Measurements from ENCODE around the gene TSPAN33. TPM values are rescaled to one million over a fixed set of nuclear protein-coding genes. Genes with fewer than 3 reads are reported as not detected.

The TSPAN33 gene
- 41.7 TPM for total RNA-seq

- peak in 1 of 3 donors; percentile 52 for DNase-seq (ENCODE audit: low read depth in 2 of 3, low spot score in 2 of 3)
Observed at GRCh38 chr7:129144095-129144833, at the start of gene TSPAN33. Gene TSPAN33 (plus strand): TSS chr7:129144707. CDS start chr7:129144981, 274 bp downstream.

- DNase-seq (ENCODE audit: low read depth in 2 of 3, low spot score in 2 of 3), result no peak
Observed at GRCh38 chr7:129095258-129095657, 49.2 kb upstream of the TSPAN33 start.

GRCh38 chr7:129098409-129099084 is 46.0 kb upstream of the TSPAN33 start:
- no peak for DNase-seq (ENCODE audit: low read depth in 2 of 3, low spot score in 2 of 3)

DNA sequence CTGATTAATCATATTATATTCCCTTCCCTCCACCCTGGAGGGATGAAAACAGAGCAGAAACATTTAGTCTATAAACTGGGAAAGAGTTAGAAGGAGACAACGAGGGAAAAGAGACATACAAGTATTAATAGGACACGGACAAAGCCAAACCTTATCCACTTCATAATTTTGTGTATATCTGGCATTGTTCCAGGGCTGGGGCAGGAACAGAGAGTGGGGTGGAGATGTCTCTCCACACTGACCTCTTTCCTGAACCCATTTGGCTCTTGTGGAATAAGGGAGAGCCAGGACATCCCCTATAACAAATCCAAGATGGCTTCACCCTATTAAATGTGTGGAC is 43.7 kb upstream of the TSPAN33 start:
- DNase-seq (ENCODE audit: low read depth in 2 of 3, low spot score in 2 of 3), result no peak

DNA sequence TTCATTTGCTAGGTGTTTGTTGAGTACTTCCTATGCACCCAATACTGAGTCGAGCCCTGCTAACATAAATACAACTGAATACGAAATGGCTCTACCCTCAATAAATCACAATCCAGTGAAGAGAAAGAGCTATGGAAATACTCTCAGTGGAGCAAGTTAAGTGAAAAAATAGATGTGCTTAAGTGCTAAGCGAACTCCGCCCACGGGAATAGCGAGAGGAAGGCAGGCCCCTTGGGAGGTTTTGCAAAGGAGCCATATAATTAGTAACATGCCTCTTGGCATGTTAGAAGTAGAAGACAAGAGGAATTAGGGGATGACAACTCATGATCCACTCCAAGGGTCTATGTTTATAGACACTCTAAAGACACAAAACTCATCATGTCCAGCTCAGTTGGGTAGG is 42.8 kb upstream of the TSPAN33 start:
- no peak for DNase-seq (ENCODE audit: low read depth in 2 of 3, low spot score in 2 of 3)

DNA sequence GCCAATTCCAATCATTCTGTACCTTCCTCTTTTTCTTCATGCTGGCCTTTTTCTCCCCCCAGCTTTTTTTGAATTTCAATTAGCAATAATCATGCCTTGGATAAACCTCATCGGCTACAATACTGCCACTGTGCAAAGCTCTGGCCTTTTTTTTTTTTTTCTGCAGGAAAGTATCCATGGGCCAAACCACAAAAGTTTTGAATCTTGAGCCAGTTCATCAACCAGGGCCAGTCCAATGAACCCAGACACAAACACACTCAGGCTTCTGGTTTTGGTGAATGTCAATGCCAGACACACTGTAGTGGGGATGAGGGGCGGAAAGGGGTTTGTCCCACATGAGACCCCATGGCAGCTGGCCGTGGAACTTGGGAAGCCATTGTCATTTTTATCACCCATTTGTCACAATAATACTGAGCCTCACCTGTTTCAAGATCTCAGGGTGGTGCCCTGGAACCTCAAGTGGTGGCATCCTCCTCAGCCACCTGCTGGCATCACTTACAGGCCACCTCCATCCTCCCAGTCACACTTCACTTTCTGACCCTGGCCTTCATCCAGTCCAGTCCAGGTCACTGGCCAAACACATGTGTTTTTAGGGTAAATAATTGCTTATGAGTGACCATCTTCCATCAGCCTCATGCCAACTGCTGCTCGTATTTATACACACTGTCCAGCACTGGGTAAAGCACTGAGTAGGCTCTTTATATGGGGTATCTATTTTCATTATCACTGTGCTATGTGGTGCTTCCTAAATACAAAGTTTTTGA is 40.8 kb upstream of the TSPAN33 start:
- DNase-seq (ENCODE audit: low read depth in 2 of 3, low spot score in 2 of 3), result no peak

- DNase-seq (ENCODE audit: low read depth in 2 of 3, low spot score in 2 of 3), result no peak
Observed at GRCh38 chr7:129108581-129108980, 35.9 kb upstream of the TSPAN33 start.

DNA sequence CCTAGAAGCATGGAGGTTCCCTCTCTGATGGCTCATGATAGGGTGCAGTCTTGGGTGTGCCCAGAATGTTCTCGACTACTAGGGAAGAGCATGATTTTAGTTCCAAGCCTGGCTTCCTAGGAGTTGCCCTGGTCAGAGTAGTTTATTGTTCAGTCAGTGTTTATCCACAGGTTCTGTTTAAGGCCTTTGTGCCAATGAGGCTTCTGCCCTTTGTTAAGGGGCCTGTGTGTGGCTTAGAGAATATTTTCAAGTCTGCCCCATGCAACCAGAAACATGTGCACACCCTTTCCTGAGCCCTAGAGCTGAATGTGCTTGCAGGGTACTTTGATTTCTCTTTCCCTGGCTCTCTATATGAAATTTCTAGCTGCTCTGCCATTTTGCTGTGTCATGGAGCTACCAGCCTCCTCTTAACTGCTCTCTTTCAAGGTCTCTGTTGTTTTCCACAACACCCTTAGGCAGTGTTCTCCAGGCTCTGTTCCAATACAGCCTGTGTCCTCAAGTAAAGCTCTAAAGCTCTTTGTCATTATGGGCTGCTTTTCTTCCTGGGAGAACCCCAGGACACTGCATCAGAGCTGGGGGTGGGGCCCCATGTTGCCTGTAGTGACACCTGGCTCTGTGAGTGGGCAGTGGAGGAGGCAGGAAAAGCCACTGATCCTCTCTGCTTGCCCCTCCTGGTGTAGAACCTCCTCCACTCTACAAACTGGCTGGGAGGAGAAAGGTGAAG is 34.1 kb upstream of the TSPAN33 start:
- peak in 1 of 3 donors; percentile 31 for DNase-seq (ENCODE audit: low read depth in 2 of 3, low spot score in 2 of 3)

GRCh38 chr7:129110982-129111376 is 33.5 kb upstream of the TSPAN33 start:
- DNase-seq (ENCODE audit: low read depth in 2 of 3, low spot score in 2 of 3), result no peak

- no peak for DNase-seq (ENCODE audit: low read depth in 2 of 3, low spot score in 2 of 3)
Observed at GRCh38 chr7:129115676-129116075, 28.8 kb upstream of the TSPAN33 start.

- DNase-seq (ENCODE audit: low read depth in 2 of 3, low spot score in 2 of 3), result no peak
Observed at GRCh38 chr7:129118182-129118581, 26.3 kb upstream of the TSPAN33 start.

DNA sequence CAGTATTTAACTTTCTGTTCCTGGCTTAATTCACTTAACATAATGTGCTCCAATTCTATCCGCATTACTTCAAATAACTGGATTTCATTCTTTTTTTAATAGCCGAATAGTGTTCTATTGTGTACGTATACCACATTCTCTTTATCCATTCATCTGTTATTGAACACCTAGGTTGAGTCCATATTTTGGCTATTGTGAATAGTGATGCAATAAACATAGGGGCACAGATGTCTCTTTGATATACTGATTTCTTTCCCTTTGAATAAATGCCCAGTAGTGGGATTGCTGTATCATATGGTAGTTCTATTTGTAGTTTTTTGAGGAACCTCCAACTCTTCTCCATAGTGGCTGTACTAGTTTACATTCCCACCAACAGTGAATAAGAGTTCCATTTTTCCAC is 25.5 kb upstream of the TSPAN33 start:
- no peak for DNase-seq (ENCODE audit: low read depth in 2 of 3, low spot score in 2 of 3)

- DNase-seq (ENCODE audit: low read depth in 2 of 3, low spot score in 2 of 3), result peak in 2 of 3 donors; percentile 38 to 59
Observed at GRCh38 chr7:129121501-129122077, 22.9 kb upstream of the TSPAN33 start.

DNA sequence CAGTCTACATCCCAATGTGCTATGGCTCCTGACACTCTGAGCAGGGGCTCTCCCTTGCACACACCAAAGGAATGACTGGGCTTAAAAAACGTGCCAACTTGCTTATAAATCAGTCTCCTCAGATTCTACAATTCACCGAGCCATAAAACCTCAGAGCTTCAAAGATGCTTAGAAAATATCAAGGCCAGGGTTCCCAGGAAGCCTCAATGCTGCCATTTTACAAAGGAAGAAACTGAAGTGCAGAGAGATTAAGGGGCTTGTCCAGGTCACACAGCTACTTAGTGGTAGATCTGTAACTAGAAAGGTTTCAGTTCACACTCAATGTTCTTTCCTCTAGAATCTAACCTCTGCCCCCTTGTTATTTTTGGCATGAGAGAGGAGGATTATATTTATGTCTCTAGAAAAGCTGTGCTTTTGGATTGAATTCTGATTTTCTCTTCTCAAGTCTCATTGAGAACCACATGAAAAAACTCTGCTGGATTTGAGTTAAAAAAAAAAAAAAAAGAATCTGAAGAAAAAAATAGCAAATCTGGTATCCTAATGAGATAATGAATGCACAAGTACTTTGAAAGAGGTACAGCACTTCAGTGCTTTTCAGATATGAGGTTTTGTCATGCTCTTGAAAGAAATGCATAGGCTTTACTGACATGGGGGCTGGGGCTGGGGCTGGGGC is 22.3 kb upstream of the TSPAN33 start:
- no peak for DNase-seq (ENCODE audit: low read depth in 2 of 3, low spot score in 2 of 3)

- DNase-seq (ENCODE audit: low read depth in 2 of 3, low spot score in 2 of 3), result peak in 2 of 3 donors; percentile 88 to 89
Observed at GRCh38 chr7:129122751-129123509, 21.6 kb upstream of the TSPAN33 start.

GRCh38 chr7:129123510-129123857 is 21.0 kb upstream of the TSPAN33 start:
- no peak for DNase-seq (ENCODE audit: low read depth in 2 of 3, low spot score in 2 of 3)

DNA sequence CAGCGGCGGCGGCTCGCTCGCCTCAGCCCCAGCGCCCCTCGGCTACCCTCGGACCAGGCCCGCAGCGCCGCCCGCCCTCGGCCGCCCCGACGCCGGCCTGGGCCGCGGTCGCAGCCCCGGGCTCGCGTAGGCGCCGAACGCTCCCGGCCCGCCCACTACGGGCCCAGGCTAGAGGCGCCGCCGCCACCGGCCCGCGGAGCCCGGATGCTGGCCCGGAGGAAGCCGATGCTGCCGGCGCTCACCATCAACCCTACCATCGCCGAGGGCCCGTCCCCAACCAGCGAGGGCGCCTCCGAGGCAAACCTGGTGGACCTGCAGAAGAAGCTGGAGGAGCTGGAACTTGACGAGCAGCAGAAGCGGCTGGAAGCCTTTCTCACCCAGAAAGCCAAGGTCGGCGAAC is 18.2 kb upstream of the TSPAN33 start:
- DNase-seq (ENCODE audit: low read depth in 2 of 3, low spot score in 2 of 3), result no peak

- DNase-seq (ENCODE audit: low read depth in 2 of 3, low spot score in 2 of 3), result no peak
Observed at GRCh38 chr7:129127154-129127553, 17.4 kb upstream of the TSPAN33 start.

DNA sequence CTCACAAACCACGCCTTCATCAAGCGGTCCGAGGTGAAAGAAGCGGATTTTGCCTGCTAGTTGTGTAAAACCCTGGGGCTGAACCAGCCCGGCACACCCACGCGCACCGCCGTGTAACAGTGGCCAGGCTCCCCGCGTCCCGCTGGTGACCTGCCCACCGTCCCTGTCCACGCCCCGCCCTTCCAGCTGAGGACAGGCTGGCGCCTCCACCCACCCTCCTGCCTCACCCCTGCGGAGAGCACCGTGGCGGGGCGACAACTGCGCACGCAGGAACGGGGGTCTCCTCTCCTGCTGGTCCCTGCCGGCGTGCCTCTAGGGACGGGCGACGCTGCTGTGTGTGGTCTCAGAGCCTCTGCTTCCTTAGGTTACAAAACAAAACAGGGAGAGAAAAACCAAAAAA is 16.9 kb upstream of the TSPAN33 start:
- no peak for DNase-seq (ENCODE audit: low read depth in 2 of 3, low spot score in 2 of 3)
